Ishikawa (cell line): Measurements from ENCODE around the gene LINGO4.

Experiments used
- CEBPB ChIP-seq: IDR thresholded peaks from 2 replicates; pipeline ENCODE4 v1.6.1; 2012
- CREB1 ChIP-seq: IDR thresholded peaks from 2 replicates; pipeline ENCODE4 v1.6.1; 2012; ENCODE audit warnings: low read depth
- EGR1 ChIP-seq: IDR thresholded peaks from 2 replicates; pipeline ENCODE4 v1.6.1; 2012
- EP300 ChIP-seq: IDR thresholded peaks from 2 replicates; pipeline ENCODE4 v1.6.1; 2012; ENCODE audit warnings: borderline replicate concordance
- FOXM1 ChIP-seq: IDR thresholded peaks from 2 replicates; pipeline ENCODE4 v1.6.1; 2012; ENCODE audit warnings: low read depth, borderline replicate concordance
- MAX ChIP-seq: IDR thresholded peaks from 2 replicates; pipeline ENCODE4 v1.6.1; 2012
- NFIC ChIP-seq: IDR thresholded peaks from 2 replicates; pipeline ENCODE4 v1.6.1; 2012
- RAD21 ChIP-seq: IDR thresholded peaks from 2 replicates; pipeline ENCODE4 v1.6.1; 2012; ENCODE audit warnings: low read depth
- TAF1 ChIP-seq: IDR thresholded peaks from 2 replicates; pipeline ENCODE4 v1.6.1; 2012; ENCODE audit warnings: low read depth, mild to moderate bottlenecking
- TCF12 ChIP-seq: IDR thresholded peaks from 2 replicates; pipeline ENCODE4 v1.6.1; 2012; ENCODE audit warnings: low read depth
- TEAD4 ChIP-seq: IDR thresholded peaks from 2 replicates; pipeline ENCODE4 v1.6.1; 2012
- USF1 ChIP-seq: IDR thresholded peaks from 2 replicates; pipeline ENCODE4 v1.6.1; 2012
- YY1 ChIP-seq: IDR thresholded peaks from 2 replicates; pipeline ENCODE4 v1.6.1; 2012; ENCODE audit warnings: low read depth
- ZBTB7A ChIP-seq: IDR thresholded peaks from 2 replicates; pipeline ENCODE4 v1.6.1; 2012; ENCODE audit warnings: low read depth
- TF ChIP-seq, protein P1 (sequence below): IDR thresholded peaks from 2 replicates; pipeline ENCODE4 v1.6.1; 2012; ENCODE audit warnings: low read depth, mild to moderate bottlenecking

The LINGO4 gene

DNA sequence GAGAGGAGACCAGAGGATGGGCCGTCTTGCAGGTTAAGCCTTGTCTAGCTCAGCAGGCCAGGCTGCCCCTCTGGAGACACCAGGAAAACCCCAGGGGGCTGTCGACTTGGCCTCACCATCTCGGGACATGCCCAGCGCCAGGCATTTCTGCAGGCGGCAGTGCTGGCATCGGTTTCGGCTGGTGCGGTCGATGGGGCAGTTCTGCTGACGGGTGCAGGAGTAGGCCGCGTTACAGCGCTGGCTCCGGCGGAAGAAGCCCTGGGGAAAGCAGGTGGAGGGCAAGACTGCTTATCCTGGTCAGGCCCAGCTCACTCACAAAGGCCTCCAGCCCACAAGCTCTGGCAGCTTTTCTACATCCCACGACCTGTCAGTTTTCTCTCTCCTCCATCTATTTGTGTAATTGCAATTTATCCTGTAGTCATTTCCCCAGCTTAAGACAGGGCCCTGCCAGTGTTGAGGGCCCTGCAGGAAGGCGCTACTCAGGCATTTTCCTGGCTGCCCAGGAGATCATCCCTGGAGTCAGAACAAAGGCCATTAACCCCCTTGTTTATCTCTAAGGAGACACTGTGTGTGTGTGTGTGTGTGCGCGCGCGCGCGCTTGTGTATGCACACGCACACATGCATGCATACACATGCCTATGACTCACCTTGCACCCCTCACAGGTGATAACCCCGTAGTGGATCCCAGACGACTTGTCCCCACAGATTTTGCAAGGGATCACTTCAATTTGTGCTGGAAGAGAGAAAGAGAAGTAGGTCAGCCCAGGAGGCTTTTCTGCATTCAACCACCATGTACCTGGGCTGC is 11.5 kb upstream of the LINGO4 start:
- TF ChIP-seq TAF1 (no peak), ZBTB7A (no peak), EGR1 (no peak), TEAD4 (no peak), NFIC (no peak), CEBPB (no peak), MAX (no peak), EP300 (no peak), USF1 (no peak), CREB1 (no peak), FOXM1 (no peak)

DNA sequence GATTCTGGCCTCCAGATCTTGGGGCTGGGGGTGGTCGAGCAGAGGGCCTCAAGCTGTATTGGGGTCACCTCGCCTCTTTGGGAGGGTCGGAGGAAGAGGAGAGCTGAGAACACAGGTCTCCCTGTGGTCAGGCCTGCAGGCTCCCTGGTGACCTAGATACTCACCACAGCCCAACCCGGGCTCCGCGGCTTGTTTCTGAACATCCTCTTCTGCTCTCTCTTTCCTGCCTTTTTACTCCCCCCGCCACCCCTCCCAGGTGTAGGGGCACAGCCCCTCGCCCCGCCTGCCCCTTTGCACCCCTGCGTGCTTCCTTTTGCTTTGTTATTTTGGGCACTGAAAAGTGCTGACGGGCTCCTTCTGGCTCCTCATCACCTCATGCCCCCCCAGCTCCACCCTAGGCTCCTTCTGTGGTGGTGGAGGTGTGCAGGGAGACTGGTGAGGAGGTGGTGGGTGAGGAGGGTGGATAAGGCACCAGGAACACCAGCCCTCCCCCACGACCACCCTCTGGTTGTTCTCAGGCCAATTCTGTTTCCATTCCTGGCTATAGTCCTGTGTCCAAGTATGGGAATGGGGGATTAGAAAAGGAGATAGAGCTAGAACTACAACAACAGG is 10.6 kb upstream of the LINGO4 start:
- TF ChIP-seq ZBTB7A (no peak), FOXM1 (no peak), CREB1 (no peak), USF1 (no peak), TCF12 (no peak), NFIC (no peak), YY1 (no peak), EP300 (no peak), MAX (no peak), EGR1 (no peak), TAF1 (no peak), TEAD4 (no peak), CEBPB (no peak), RAD21 (no peak)
- TF ChIP-seq, protein P1, sequence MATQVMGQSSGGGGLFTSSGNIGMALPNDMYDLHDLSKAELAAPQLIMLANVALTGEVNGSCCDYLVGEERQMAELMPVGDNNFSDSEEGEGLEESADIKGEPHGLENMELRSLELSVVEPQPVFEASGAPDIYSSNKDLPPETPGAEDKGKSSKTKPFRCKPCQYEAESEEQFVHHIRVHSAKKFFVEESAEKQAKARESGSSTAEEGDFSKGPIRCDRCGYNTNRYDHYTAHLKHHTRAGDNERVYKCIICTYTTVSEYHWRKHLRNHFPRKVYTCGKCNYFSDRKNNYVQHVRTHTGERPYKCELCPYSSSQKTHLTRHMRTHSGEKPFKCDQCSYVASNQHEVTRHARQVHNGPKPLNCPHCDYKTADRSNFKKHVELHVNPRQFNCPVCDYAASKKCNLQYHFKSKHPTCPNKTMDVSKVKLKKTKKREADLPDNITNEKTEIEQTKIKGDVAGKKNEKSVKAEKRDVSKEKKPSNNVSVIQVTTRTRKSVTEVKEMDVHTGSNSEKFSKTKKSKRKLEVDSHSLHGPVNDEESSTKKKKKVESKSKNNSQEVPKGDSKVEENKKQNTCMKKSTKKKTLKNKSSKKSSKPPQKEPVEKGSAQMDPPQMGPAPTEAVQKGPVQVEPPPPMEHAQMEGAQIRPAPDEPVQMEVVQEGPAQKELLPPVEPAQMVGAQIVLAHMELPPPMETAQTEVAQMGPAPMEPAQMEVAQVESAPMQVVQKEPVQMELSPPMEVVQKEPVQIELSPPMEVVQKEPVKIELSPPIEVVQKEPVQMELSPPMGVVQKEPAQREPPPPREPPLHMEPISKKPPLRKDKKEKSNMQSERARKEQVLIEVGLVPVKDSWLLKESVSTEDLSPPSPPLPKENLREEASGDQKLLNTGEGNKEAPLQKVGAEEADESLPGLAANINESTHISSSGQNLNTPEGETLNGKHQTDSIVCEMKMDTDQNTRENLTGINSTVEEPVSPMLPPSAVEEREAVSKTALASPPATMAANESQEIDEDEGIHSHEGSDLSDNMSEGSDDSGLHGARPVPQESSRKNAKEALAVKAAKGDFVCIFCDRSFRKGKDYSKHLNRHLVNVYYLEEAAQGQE, result no peak

GRCh38 chr1:151814971-151815545 is 9.8 kb upstream of the LINGO4 start:
- TF ChIP-seq FOXM1 (no peak), EP300 (no peak), TCF12 (no peak), ZBTB7A (no peak)

DNA sequence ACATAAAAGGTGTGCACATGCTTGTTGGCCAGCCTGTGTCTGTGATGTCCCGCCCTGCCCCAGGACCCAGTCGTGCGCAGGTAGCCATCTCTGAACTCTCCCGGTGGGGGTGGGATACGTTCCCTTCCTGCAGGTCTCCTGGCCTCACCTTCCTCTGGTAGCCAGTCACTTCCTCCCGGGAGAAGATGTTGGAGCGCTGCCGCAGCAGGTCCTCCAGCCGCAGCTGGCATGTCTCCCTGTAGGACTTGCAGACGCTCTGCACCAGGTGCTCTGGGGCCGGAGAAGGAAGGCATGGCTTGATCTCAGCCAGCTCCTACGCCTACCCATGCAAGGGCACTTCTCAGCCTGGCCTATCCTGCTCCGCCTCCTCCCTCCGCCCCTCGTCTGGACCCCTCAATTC is 9.2 kb upstream of the LINGO4 start:
- TF ChIP-seq MAX, result no peak
- no peak for TF ChIP-seq TCF12
- TF ChIP-seq YY1, result no peak

GRCh38 chr1:151813271-151813977 is 8.2 kb upstream of the LINGO4 start:
- TF ChIP-seq USF1 (no peak), TAF1 (no peak), TEAD4 (no peak), FOXM1 (no peak), EP300 (no peak), EGR1 (no peak), YY1 (no peak), ZBTB7A (no peak), CEBPB (no peak), NFIC (no peak), CREB1 (no peak), TCF12 (no peak), MAX (no peak), RAD21 (no peak)
- TF ChIP-seq, protein P1, result no peak
